Large intestine (tissue), 3 donors: ENCODE measurements around the gene TCP11. TPM values are rescaled to one million over a fixed set of nuclear protein-coding genes. Genes with fewer than 3 reads are reported as not detected.
"Not testable (repeated sequence)": the region's sequence is repeated elsewhere in the genome, so short reads cannot be mapped to it uniquely, and the experiment has no call there.

Experiments
- DNase-seq, 2 donors: peaks; one replicate each; pipeline versions ENCODE4 v3.0.0 to v3.0.0-alpha.2; 2013
- H3K27ac ChIP-seq: one replicate; pipeline ENCODE4 v1.5.1; 2013; ENCODE audit warnings: low read length
- H3K27me3 ChIP-seq: 2 replicates; pipeline ENCODE4 v1.6.1; 2013; ENCODE audit warnings: low read length; ENCODE audit not compliant: control insufficient read depth, insufficient read depth
- H3K36me3 ChIP-seq: 2 replicates; pipeline ENCODE4 v1.6.1; 2013; ENCODE audit warnings: low read length; ENCODE audit not compliant: control insufficient read depth, insufficient read depth
- H3K4me1 ChIP-seq: one replicate; pipeline ENCODE4 v1.6.1; 2013; ENCODE audit warnings: low read length; ENCODE audit not compliant: control insufficient read depth, insufficient read depth
- H3K4me3 ChIP-seq: one replicate; pipeline ENCODE4 v1.5.1; 2013; ENCODE audit warnings: low read length
- H3K9me3 ChIP-seq: one replicate; pipeline ENCODE4 v1.6.1; 2013; ENCODE audit warnings: mild to moderate bottlenecking, low read depth, low read length, moderate library complexity; ENCODE audit not compliant: control insufficient read depth
- WGBS: methylation state at CpG from one replicate; pipeline ENCODE4 v1.1.5; 2013; ENCODE audit warnings: low lambda C conversion rate; ENCODE audit not compliant: insufficient coverage; 5-methylcytosine and 5-hydroxymethylcytosine counted together
- polyA plus RNA-seq: library from polyadenylated mRNA; unstranded; fragments of 120-200 nt; gene quantifications from one replicate; pipeline ENCODE4 v1.2.1, GENCODE V29; 2013

TCP11 gene
- polyA plus RNA-seq, 1 donor, result 0.09 TPM

GRCh38 chr6:35128496-35128895 is 12.6 kb downstream of the TCP11 start:
- no peak overlapping the region for H3K4me3 ChIP-seq
- H3K9me3 ChIP-seq, result no peaks in the 10 kb centered on the region
- no peaks in the 10 kb centered on the region for H3K36me3 ChIP-seq
- H3K27me3 ChIP-seq, result no peaks in the 10 kb centered on the region
- WGBS, result no CpG with 5 or more reads among the region's 3 CpGs
- H3K4me1 ChIP-seq, result no peaks in the 10 kb centered on the region
- DNase-seq, result no peak
- H3K27ac ChIP-seq, result no peak overlapping the region

GRCh38 chr6:35128042-35128441 is 13.1 kb downstream of the TCP11 start:
- Histone ChIP-seq H3K4me1 (no peaks in the 10 kb centered on the region), H3K4me3 (no peak overlapping the region), H3K36me3 (no peaks in the 10 kb centered on the region), H3K9me3 (no peaks in the 10 kb centered on the region), H3K27ac (no peak overlapping the region), H3K27me3 (no peaks in the 10 kb centered on the region)
- no CpG with 5 or more reads among the region's 4 CpGs for WGBS
- DNase-seq, result no peak

GRCh38 chr6:35124356-35124755 is 16.8 kb downstream of the TCP11 start:
- no peak overlapping the region for H3K27ac ChIP-seq
- H3K4me3 ChIP-seq, result no peak overlapping the region
- H3K9me3 ChIP-seq, result no peaks in the 10 kb centered on the region
- DNase-seq, result no peak
- no CpG with 5 or more reads among the region's 1 CpG for WGBS
- no peaks in the 10 kb centered on the region for H3K36me3 ChIP-seq
- H3K27me3 ChIP-seq, result no peaks in the 10 kb centered on the region
- no peaks in the 10 kb centered on the region for H3K4me1 ChIP-seq

GRCh38 chr6:35120746-35121145 is 20.4 kb downstream of the TCP11 start:
- no peak for DNase-seq
- Histone ChIP-seq H3K36me3 (no peaks in the 10 kb centered on the region), H3K27ac (no peak overlapping the region), H3K9me3 (no peaks in the 10 kb centered on the region), H3K27me3 (no peaks in the 10 kb centered on the region), H3K4me3 (no peak overlapping the region), H3K4me1 (no peaks in the 10 kb centered on the region)
- no CpG with 5 or more reads among the region's 2 CpGs for WGBS

- Histone ChIP-seq H3K27ac (no peak overlapping the region), H3K27me3 (no peaks in the 10 kb centered on the region), H3K36me3 (no peaks in the 10 kb centered on the region), H3K9me3 (peaks cover 7% of the 10 kb centered on the region), H3K4me3 (no peak overlapping the region), H3K4me1 (no peaks in the 10 kb centered on the region)
- no peak for DNase-seq
- no CpG with 5 or more reads among the region's 2 CpGs for WGBS
These were observed 32.7 kb downstream of the TCP11 start for GRCh38 chr6:35108309-35108885.

- not testable (repeated sequence) for H3K36me3 ChIP-seq, H3K4me1 ChIP-seq, H3K27ac ChIP-seq, H3K9me3 ChIP-seq, H3K4me3 ChIP-seq, H3K27me3 ChIP-seq
- peak in 1 of 2 donors; percentile 49 for DNase-seq
- WGBS, result no CpG with 5 or more reads among the region's 5 CpGs
These were observed 33.4 kb downstream of the TCP11 start for GRCh38 chr6:35107761-35108160.

GRCh38 chr6:35107208-35107607 is 33.9 kb downstream of the TCP11 start:
- not testable (repeated sequence) for H3K27me3 ChIP-seq, H3K27ac ChIP-seq, H3K36me3 ChIP-seq, H3K4me3 ChIP-seq, H3K4me1 ChIP-seq, H3K9me3 ChIP-seq, DNase-seq
- WGBS, result 79% methylated on average over 5 of the region's 8 CpGs

- DNase-seq, H3K36me3 ChIP-seq, H3K27ac ChIP-seq, H3K27me3 ChIP-seq, H3K4me1 ChIP-seq, H3K4me3 ChIP-seq, H3K9me3 ChIP-seq: not testable (repeated sequence)
- WGBS, result no CpG with 5 or more reads among the region's 6 CpGs
These were observed 35.1 kb downstream of the TCP11 start for GRCh38 chr6:35106061-35106460.

- DNase-seq, result no peak
- 100% methylated on average over 1 of the region's 3 CpGs for WGBS
- Histone ChIP-seq H3K4me3 (no peak overlapping the region), H3K27ac (no peak overlapping the region), H3K4me1 (no peaks in the 10 kb centered on the region), H3K36me3 (no peaks in the 10 kb centered on the region), H3K27me3 (no peaks in the 10 kb centered on the region), H3K9me3 (no peaks in the 10 kb centered on the region)
These were observed 36.1 kb downstream of the TCP11 start for GRCh38 chr6:35105078-35105477.

GRCh38 chr6:35099116-35099515 is 42.0 kb downstream of the TCP11 start:
- H3K27ac ChIP-seq, result no peak overlapping the region

GRCh38 chr6:35096129-35096862 is 44.8 kb downstream of the TCP11 start:
- 20% methylated on average over 1 of the region's 4 CpGs for WGBS
- no peak overlapping the region for H3K27ac ChIP-seq
- H3K9me3 ChIP-seq, result no peaks in the 10 kb centered on the region
- no peaks in the 10 kb centered on the region for H3K27me3 ChIP-seq
- no peak overlapping the region for H3K4me3 ChIP-seq
- no peak for DNase-seq
- H3K4me1 ChIP-seq, result no peaks in the 10 kb centered on the region
- peaks cover 5% of the 10 kb centered on the region for H3K36me3 ChIP-seq

More at GRCh38 chr6:35099116-35099515, 42.0 kb downstream of the TCP11 start:
- WGBS, result 100% methylated on average over 2 of the region's 5 CpGs
- DNase-seq, result no peak
- Histone ChIP-seq H3K36me3 (no peaks in the 10 kb centered on the region), H3K4me3 (no peak overlapping the region), H3K27me3 (no peaks in the 10 kb centered on the region), H3K4me1 (no peaks in the 10 kb centered on the region), H3K9me3 (no peaks in the 10 kb centered on the region)
